GM12872 (cell line): ENCODE results near the gene SLC35B2.

Source experiments
- CTCF ChIP-seq: IDR thresholded peaks from 3 replicates; pipeline ENCODE4 v1.5.1; 2011; ENCODE audit warnings: low read depth, mild to moderate bottlenecking, low read length, moderate library complexity; ENCODE audit not compliant: insufficient read depth

Gene SLC35B2

GRCh38 chr6:44254191-44255104 lies 2.9 kb downstream of the SLC35B2 start:
- TF ChIP-seq CTCF, result no peak

- peak; percentile 64 for TF ChIP-seq CTCF
These were observed 3.8 kb downstream of the SLC35B2 start for GRCh38 chr6:44253307-44254101.

GRCh38 chr6:44251576-44252524 lies 5.5 kb downstream of the SLC35B2 start:
- no peak for TF ChIP-seq CTCF

- TF ChIP-seq CTCF, result no peak
These were observed 6.6 kb downstream of the SLC35B2 start for GRCh38 chr6:44250718-44251123.

GRCh38 chr6:44250067-44250717 lies 7.1 kb downstream of the SLC35B2 start:
- TF ChIP-seq CTCF, result no peak

- TF ChIP-seq CTCF, result no peak
These were observed 8.1 kb downstream of the SLC35B2 start for GRCh38 chr6:44249082-44249748.
